ENCODE data around the gene CUL9.

- TF ChIP-seq POLR2A (IDR thresholded peaks at IDR 0.05; ENCODE audit: low read depth, low read length): no peak
- TF ChIP-seq POU2F2 (IDR thresholded peaks at IDR 0.05; ENCODE audit: low read depth, low read length): no peak
- TF ChIP-seq POLR2AphosphoS5 (IDR thresholded peaks at IDR 0.05; ENCODE audit: low read depth, low read length): no peak
- TF ChIP-seq TAF1 (IDR thresholded peaks at IDR 0.05; ENCODE audit: low read depth, low read length): no peak
- TF ChIP-seq PAX5 (IDR thresholded peaks at IDR 0.05; ENCODE audit: insufficient read depth, low read length, severe bottlenecking): no peak
- TF ChIP-seq SPI1 (IDR thresholded peaks at IDR 0.05; ENCODE audit: low read depth, low read length): no peak
These were observed 66.8 kb downstream of the CUL9 start for GRCh38 chr6:43248791-43249190.
